Kidney (tissue), 14 donors: Measurements from ENCODE around the gene CENPN. TPM values are rescaled to one million over a fixed set of nuclear protein-coding genes. Genes with fewer than 3 reads are reported as not detected.

Experiments used
- DNase-seq, 5 donors: peaks; one replicate each; pipeline ENCODE4 v3.0.0-alpha.2; 2013 to 2020
- FAIRE-seq: peaks from 2 replicates; lab custom pipeline; 2012; peaks lifted over from hg19 to GRCh38; lab: Jason Lieb, UNC
- H3K27ac ChIP-seq, 2 donors: one replicate each; pipeline ENCODE4 v1.7.0; 2013; ENCODE audit warnings: low read depth in 2 of 2, low read length in 2 of 2, inconsistent platforms in 1 of 2
- H3K27me3 ChIP-seq: one replicate; pipeline ENCODE4 v1.7.1; 2013; ENCODE audit warnings: low read length, inconsistent platforms; ENCODE audit not compliant: control insufficient read depth, insufficient read depth
- H3K36me3 ChIP-seq, 3 donors: one replicate each; pipeline versions ENCODE4 v1.7.0 to v1.7.1; 2013; ENCODE audit warnings: low read length in 3 of 3, control low read depth in 1 of 3, inconsistent platforms in 1 of 3; ENCODE audit not compliant: insufficient read depth in 3 of 3, control insufficient read depth in 2 of 3
- H3K4me1 ChIP-seq, 3 donors: one replicate each; pipeline versions ENCODE4 v1.7.0 to v1.7.1; 2013; ENCODE audit warnings: low read length in 3 of 3, inconsistent platforms in 1 of 3, low read depth in 1 of 3; ENCODE audit not compliant: control insufficient read depth in 2 of 3, insufficient read depth in 2 of 3
- H3K4me3 ChIP-seq, 3 donors: one replicate each; pipeline versions ENCODE4 v1.7.0 to v1.8.1; 2013; ENCODE audit warnings: low read length in 3 of 3, control low read depth in 1 of 3, inconsistent platforms in 1 of 3
- H3K9ac ChIP-seq, 3 donors: one replicate each; pipeline versions ENCODE4 v1.7.0 to v1.7.1; 2013; ENCODE audit warnings: low read length in 3 of 3, control low read depth in 1 of 3, inconsistent platforms in 1 of 3
- H3K9me3 ChIP-seq, 3 donors: one replicate each; pipeline versions ENCODE4 v1.7.0 to v1.7.1; 2013; ENCODE audit warnings: low read length in 3 of 3, control low read depth in 1 of 3, inconsistent platforms in 1 of 3; ENCODE audit not compliant: control insufficient read depth in 2 of 3, insufficient read depth in 1 of 3
- intact Hi-C: fragments of 100-400 bp; cut with DNase I; formaldehyde crosslinking; loops from one replicate; pipeline ENCODE4 v1.11.1; 2022
- polyA plus RNA-seq: library from polyadenylated mRNA; stranded (reverse); fragments of 350-450 nt; fragmentation: Illumina TruSeq; extraction: RNeasy Lipid Tissue Mini Kit (QIAGEN cat#74804); gene quantifications from one replicate; pipeline ENCODE4 v1.2.3, GENCODE V29; 2014; ENCODE audit warnings: low read depth, low replicate concordance; ENCODE audit not compliant: insufficient read depth
- total RNA-seq: library from RNA; stranded (reverse); fragmentation: NEBNext Ultra II Directional; extraction: Animal tissue kit (Norgen Biotek cat#: 25700); gene quantifications from one replicate; pipeline ENCODE4 v1.2.1, GENCODE V29; 2021
- TF ChIP-seq, protein P1 (sequence below): IDR thresholded peaks from 3 replicates; pipeline ENCODE4 v1.5.1; 2012; ENCODE audit warnings: mild to moderate bottlenecking, moderate library complexity, borderline replicate concordance; ENCODE audit not compliant: insufficient read depth; ENCODE audit errors: extremely low read depth
- donor health status: control.
- donor health status: control.
- donor health status: control.
- donor health status: control.
- donor health status: control.
- donor health status: DM: yes; HTN: yes; CAD: no.
- donor health status: Normal renal cell carcinoma (clear cell type).

CENPN gene
- total and polyA plus RNA-seq, 2 donors from 2014 or later = 2.0 to 4.1 TPM

DNA sequence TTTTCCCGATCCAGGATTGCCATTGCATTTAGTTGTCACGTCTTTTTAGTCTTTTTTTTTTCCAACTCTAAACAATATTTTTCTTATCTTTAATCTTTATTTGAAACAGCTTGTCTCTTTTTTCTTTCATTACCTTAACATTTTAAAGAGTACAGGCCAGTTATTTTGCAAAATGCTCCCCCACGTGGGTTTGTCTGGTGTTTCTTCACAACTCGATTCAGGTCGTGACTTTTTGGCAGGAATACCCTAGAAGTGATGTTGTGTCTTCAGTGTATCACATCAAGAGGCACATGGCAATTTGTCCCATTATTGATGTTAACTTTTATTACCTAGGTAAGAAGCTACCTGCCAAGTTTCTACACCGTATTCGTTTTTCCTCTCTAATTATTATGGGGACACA lies 18.3 kb upstream of the CENPN start:
- Histone ChIP-seq H3K36me3 (peaks cover 0 to 2% (median 0%) of the 10 kb centered on the region in 3 donors), H3K27me3 (no peaks in the 10 kb centered on the region), H3K9me3 (no peaks in the 10 kb centered on the region), H3K4me3 (no peak overlapping the region), H3K27ac (no peak overlapping the region), H3K4me1 (no peaks in the 10 kb centered on the region), H3K9ac (no peak overlapping the region)
- intact Hi-C loops = no loop called here
- TF ChIP-seq, protein P1, sequence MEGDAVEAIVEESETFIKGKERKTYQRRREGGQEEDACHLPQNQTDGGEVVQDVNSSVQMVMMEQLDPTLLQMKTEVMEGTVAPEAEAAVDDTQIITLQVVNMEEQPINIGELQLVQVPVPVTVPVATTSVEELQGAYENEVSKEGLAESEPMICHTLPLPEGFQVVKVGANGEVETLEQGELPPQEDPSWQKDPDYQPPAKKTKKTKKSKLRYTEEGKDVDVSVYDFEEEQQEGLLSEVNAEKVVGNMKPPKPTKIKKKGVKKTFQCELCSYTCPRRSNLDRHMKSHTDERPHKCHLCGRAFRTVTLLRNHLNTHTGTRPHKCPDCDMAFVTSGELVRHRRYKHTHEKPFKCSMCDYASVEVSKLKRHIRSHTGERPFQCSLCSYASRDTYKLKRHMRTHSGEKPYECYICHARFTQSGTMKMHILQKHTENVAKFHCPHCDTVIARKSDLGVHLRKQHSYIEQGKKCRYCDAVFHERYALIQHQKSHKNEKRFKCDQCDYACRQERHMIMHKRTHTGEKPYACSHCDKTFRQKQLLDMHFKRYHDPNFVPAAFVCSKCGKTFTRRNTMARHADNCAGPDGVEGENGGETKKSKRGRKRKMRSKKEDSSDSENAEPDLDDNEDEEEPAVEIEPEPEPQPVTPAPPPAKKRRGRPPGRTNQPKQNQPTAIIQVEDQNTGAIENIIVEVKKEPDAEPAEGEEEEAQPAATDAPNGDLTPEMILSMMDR = no peak
- DNase-seq (no peak), FAIRE-seq (no peak)

DNA sequence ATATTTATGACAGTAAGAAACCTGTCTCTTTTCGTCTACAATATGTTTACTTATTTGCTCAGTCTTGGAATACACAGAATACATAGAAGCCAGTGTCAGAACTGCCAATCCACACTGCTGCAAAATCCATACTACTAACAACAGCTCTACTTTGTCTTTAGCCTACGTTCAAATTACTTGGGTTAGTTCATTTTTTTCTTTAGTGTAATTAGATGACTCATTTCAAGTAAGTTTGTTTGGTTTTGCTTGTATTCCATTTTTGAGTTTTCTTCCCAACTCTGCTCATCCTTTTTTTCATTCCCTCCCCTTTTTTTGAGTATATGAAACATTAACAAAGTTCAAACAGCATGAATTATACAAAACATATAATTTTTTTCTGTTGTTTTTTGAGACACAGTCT lies 17.2 kb upstream of the CENPN start:
- no peak for FAIRE-seq
- intact Hi-C loops = no loop called here
- DNase-seq = no peak
- TF ChIP-seq, protein P1 = no peak
- H3K4me1 ChIP-seq = no peaks in the 10 kb centered on the region
- H3K36me3 ChIP-seq = peaks cover 0 to 2% (median 0%) of the 10 kb centered on the region in 3 donors
- no peaks in the 10 kb centered on the region for H3K27me3 ChIP-seq
- no peak overlapping the region for H3K27ac ChIP-seq
- H3K4me3 ChIP-seq = no peak overlapping the region
- H3K9ac ChIP-seq = no peak overlapping the region
- H3K9me3 ChIP-seq = no peaks in the 10 kb centered on the region

DNA sequence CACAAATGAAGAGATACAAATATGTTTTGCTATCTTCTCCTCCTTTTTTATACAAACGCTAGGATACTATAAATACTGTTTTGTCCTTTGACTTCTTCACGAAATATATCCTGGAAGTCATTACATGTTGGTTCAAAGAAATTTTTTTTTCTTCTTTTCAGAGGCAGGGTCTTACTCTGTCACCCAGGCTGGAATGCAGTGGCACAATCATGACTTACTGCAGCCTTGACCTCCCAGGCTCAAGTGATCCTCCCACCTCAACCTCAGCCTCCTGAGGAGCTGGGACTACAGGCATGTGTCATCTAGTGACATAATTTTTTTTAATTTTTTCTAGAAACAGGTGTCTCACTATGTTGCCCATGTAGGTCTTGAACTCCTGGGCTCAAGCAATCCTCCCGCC lies 16.4 kb upstream of the CENPN start:
- FAIRE-seq = no peak

More for the DNA sequence above, 16.4 kb upstream of the CENPN start:
- TF ChIP-seq, protein P1 = no peak
- intact Hi-C loops = no loop called here
- Histone ChIP-seq H3K4me3 (no peak overlapping the region), H3K36me3 (peaks cover 0 to 2% (median 0%) of the 10 kb centered on the region in 3 donors), H3K4me1 (no peaks in the 10 kb centered on the region), H3K9me3 (no peaks in the 10 kb centered on the region), H3K27ac (no peak overlapping the region), H3K27me3 (no peaks in the 10 kb centered on the region), H3K9ac (no peak overlapping the region)
- no peak for DNase-seq
